WTC11 (cell line): Measurements from ENCODE around the gene DDR2.

Experiments used
- CREM ChIP-seq: sonication (generic); formaldehyde crosslinking; IDR thresholded peaks from 2 replicates; pipeline ENCODE4 v1.8.1; 2022; ENCODE audit warnings: mild to moderate bottlenecking, missing genetic modification reagents, moderate library complexity
- CTCF ChIP-seq: fragments of 200-600 bp; IDR thresholded peaks from 2 replicates; pipeline ENCODE4 v1.8.0; 2022; ENCODE audit warnings: antibody characterized with exemption
- ESRRA ChIP-seq: sonication (generic); formaldehyde crosslinking; IDR thresholded peaks from 2 replicates; pipeline ENCODE4 v1.8.1; 2022; ENCODE audit warnings: mild to moderate bottlenecking, missing genetic modification reagents, borderline replicate concordance
- RELA ChIP-seq: sonication (generic); formaldehyde crosslinking; IDR thresholded peaks from 2 replicates; pipeline ENCODE4 v1.8.1; 2022; ENCODE audit warnings: missing genetic modification reagents, mild to moderate bottlenecking, borderline replicate concordance
- ZNF263 ChIP-seq: sonication (generic); formaldehyde crosslinking; IDR thresholded peaks from 2 replicates; pipeline ENCODE4 v1.8.1; 2022; ENCODE audit warnings: low read depth, mild to moderate bottlenecking, moderate library complexity, missing genetic modification reagents
- ZNF396 ChIP-seq: fragments of 250-450 bp; sonication (Bioruptor Pico); IDR thresholded peaks from 2 replicates; pipeline ENCODE4 v1.8.0; 2021; ENCODE audit warnings: mild to moderate bottlenecking, moderate library complexity, borderline replicate concordance
- TF ChIP-seq, protein P1 (sequence below): sonication (generic); formaldehyde crosslinking; IDR thresholded peaks from 2 replicates; pipeline ENCODE4 v1.8.1; 2023; ENCODE audit warnings: mild to moderate bottlenecking, moderate library complexity, missing genetic modification reagents
- TF ChIP-seq, protein P2 (sequence below): sonication (generic); formaldehyde crosslinking; IDR thresholded peaks from 2 replicates; pipeline ENCODE4 v1.8.0; 2022; ENCODE audit warnings: mild to moderate bottlenecking, missing genetic modification reagents

GRCh38 chr1:162676750-162677149 is 44.5 kb downstream of the DDR2 start:
- no peak for TF ChIP-seq RELA
- TF ChIP-seq, protein P1, sequence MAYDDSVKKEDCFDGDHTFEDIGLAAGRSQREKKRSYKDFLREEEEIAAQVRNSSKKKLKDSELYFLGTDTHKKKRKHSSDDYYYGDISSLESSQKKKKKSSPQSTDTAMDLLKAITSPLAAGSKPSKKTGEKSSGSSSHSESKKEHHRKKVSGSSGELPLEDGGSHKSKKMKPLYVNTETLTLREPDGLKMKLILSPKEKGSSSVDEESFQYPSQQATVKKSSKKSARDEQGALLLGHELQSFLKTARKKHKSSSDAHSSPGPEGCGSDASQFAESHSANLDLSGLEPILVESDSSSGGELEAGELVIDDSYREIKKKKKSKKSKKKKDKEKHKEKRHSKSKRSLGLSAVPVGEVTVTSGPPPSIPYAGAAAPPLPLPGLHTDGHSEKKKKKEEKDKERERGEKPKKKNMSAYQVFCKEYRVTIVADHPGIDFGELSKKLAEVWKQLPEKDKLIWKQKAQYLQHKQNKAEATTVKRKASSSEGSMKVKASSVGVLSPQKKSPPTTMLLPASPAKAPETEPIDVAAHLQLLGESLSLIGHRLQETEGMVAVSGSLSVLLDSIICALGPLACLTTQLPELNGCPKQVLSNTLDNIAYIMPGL (CRISPR knock-in tag) = no peak
- no peak for TF ChIP-seq CTCF
- no peak for TF ChIP-seq ESRRA (CRISPR knock-in tag)
- no peak for TF ChIP-seq CREM (CRISPR knock-in tag)
- no peak for TF ChIP-seq ZNF396
- TF ChIP-seq ZNF263 = no peak
- TF ChIP-seq, protein P2, sequence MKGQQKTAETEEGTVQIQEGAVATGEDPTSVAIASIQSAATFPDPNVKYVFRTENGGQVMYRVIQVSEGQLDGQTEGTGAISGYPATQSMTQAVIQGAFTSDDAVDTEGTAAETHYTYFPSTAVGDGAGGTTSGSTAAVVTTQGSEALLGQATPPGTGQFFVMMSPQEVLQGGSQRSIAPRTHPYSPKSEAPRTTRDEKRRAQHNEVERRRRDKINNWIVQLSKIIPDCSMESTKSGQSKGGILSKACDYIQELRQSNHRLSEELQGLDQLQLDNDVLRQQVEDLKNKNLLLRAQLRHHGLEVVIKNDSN (CRISPR knock-in tag) = no peak
